ENCODE measurements around the gene MEIOB. TPM values are rescaled to one million over a fixed set of nuclear protein-coding genes. Genes with fewer than 3 reads are reported as not detected.

Gene MEIOB
- total RNA-seq, 1 donor from 2014 or later, result not detected

DNA sequence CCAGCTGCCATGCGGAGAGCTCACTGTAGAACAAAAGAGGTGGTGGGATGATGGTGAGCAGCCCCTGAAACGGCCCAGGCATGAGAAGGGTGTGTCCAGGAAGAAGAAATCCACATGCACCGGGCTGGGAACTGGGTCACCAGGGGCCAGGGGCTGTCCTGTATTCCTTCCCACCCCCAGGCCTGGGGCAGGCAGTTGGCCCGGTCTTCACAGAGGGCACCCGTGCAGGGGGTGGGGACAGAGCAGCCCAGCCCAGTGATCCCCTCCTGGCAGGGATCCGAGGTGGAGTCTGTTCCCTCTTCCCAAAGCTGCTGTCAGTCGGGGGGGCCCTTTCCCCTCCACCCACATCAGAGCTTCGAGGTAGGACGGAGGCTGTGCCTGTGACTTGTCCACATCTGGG lies 37.0 kb upstream of the MEIOB start:
- no peaks in the 10 kb centered on the region for H3K9me3 Mint-ChIP-seq
- peaks cover 5% of the 10 kb centered on the region for H3K4me1 Mint-ChIP-seq
- no peak for DNase-seq (ENCODE audit: low read depth, low spot score)
- peaks cover 19% of the 10 kb centered on the region for H3K27me3 Mint-ChIP-seq (ENCODE audit: low read depth)
- H3K4me3 Mint-ChIP-seq, result no peak overlapping the region
- TF ChIP-seq, protein P1, sequence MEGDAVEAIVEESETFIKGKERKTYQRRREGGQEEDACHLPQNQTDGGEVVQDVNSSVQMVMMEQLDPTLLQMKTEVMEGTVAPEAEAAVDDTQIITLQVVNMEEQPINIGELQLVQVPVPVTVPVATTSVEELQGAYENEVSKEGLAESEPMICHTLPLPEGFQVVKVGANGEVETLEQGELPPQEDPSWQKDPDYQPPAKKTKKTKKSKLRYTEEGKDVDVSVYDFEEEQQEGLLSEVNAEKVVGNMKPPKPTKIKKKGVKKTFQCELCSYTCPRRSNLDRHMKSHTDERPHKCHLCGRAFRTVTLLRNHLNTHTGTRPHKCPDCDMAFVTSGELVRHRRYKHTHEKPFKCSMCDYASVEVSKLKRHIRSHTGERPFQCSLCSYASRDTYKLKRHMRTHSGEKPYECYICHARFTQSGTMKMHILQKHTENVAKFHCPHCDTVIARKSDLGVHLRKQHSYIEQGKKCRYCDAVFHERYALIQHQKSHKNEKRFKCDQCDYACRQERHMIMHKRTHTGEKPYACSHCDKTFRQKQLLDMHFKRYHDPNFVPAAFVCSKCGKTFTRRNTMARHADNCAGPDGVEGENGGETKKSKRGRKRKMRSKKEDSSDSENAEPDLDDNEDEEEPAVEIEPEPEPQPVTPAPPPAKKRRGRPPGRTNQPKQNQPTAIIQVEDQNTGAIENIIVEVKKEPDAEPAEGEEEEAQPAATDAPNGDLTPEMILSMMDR (conservative IDR thresholded peaks at IDR 0.05), result no peak
- H3K36me3 Mint-ChIP-seq (ENCODE audit: low read depth), result no peaks in the 10 kb centered on the region
- H3K27ac Mint-ChIP-seq (ENCODE audit: unreplicated experiment), result no peak overlapping the region

DNA sequence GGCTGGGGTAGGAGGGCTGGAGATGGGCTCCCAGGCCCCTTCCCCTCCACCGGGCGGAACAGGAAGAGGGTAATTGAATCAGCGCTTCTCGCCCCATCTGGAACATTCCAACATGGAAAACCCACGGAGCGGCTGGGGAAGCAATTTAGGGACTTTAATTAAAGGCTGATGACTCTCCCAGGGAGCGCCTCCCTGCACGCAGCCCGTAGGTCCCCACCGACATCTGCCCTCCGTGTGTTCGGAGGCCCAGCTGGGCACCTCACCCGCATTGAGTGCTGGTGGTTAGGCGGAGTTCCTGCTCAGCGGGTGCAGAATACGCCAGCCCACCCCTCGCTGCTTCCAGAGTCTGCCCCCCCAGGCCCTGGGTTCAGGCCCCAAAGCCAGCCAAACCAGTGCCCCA lies 36.2 kb upstream of the MEIOB start:
- H3K4me1 Mint-ChIP-seq, result peaks cover 5% of the 10 kb centered on the region
- DNase-seq (ENCODE audit: low read depth, low spot score), result no peak
- H3K36me3 Mint-ChIP-seq (ENCODE audit: low read depth), result no peaks in the 10 kb centered on the region
- TF ChIP-seq, protein P1 (conservative IDR thresholded peaks at IDR 0.05), result no peak
- no peak overlapping the region for H3K27ac Mint-ChIP-seq (ENCODE audit: unreplicated experiment)
- H3K9me3 Mint-ChIP-seq, result no peaks in the 10 kb centered on the region
- no peak overlapping the region for H3K4me3 Mint-ChIP-seq
- peaks cover 19% of the 10 kb centered on the region for H3K27me3 Mint-ChIP-seq (ENCODE audit: low read depth)

DNA sequence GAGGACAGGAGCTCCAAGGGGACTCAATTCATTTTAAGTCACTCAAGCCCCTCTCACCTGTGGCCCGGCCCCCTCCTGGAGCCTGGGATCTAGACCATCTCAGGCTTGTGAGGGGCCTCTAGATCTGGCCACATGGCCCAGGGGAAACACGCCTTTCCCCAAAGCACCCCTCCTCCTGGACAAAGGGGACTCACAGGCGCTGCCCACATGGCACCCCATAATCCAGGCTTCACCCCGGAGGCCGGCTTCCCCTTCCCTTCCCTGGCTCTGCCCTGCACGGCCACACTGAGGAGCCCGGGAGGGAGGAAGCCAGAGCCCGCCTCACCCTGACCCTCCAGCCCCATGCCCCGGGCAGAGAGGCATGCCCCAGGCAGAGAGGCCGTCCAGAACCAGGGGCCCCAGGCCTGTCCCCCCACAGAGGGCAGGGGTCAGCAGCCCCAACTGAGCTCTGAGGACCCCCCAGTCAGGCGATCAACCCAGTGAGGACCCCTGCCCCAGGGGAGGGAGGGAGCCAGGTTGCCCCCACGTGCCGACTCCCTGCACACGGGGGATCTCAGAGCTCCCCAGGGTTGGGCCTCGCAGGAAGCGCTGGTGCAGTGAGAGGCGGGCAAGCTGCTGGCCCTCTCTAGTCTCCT lies 35.4 kb upstream of the MEIOB start:
- H3K4me3 Mint-ChIP-seq, result no peak overlapping the region
- TF ChIP-seq, protein P1 (conservative IDR thresholded peaks at IDR 0.05), result no peak
- H3K27ac Mint-ChIP-seq (ENCODE audit: unreplicated experiment), result no peak overlapping the region
- no peak for DNase-seq (ENCODE audit: low read depth, low spot score)
- H3K27me3 Mint-ChIP-seq (ENCODE audit: low read depth), result peaks cover 14% of the 10 kb centered on the region
- H3K4me1 Mint-ChIP-seq, result peaks cover 10% of the 10 kb centered on the region
- H3K36me3 Mint-ChIP-seq (ENCODE audit: low read depth), result no peaks in the 10 kb centered on the region
- H3K9me3 Mint-ChIP-seq, result no peaks in the 10 kb centered on the region

DNA sequence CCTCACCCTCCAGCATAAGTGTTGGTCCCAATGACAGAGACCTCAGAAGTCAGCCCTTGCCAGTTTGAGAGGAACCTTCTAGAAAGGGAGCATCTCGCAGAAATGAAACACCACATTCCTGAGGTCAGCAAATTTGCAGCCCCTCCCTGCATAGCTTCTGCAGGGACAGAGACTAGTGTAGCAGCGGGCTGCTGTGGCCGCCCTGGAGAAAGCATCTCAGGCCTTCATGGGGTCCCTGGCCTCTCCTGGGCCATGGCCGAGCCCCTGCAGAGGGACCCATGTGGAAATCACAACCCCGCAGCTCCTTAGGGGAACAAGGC lies 34.8 kb upstream of the MEIOB start:
- Mint-ChIP-seq H3K4me1 (peaks cover 10% of the 10 kb centered on the region), H3K27me3 (ENCODE audit: low read depth) (peaks cover 13% of the 10 kb centered on the region), H3K27ac (ENCODE audit: unreplicated experiment) (no peak overlapping the region), H3K4me3 (no peak overlapping the region), H3K36me3 (ENCODE audit: low read depth) (no peaks in the 10 kb centered on the region), H3K9me3 (no peaks in the 10 kb centered on the region)
- DNase-seq (ENCODE audit: low read depth, low spot score), result no peak
- TF ChIP-seq, protein P1 (conservative IDR thresholded peaks at IDR 0.05), result no peak

DNA sequence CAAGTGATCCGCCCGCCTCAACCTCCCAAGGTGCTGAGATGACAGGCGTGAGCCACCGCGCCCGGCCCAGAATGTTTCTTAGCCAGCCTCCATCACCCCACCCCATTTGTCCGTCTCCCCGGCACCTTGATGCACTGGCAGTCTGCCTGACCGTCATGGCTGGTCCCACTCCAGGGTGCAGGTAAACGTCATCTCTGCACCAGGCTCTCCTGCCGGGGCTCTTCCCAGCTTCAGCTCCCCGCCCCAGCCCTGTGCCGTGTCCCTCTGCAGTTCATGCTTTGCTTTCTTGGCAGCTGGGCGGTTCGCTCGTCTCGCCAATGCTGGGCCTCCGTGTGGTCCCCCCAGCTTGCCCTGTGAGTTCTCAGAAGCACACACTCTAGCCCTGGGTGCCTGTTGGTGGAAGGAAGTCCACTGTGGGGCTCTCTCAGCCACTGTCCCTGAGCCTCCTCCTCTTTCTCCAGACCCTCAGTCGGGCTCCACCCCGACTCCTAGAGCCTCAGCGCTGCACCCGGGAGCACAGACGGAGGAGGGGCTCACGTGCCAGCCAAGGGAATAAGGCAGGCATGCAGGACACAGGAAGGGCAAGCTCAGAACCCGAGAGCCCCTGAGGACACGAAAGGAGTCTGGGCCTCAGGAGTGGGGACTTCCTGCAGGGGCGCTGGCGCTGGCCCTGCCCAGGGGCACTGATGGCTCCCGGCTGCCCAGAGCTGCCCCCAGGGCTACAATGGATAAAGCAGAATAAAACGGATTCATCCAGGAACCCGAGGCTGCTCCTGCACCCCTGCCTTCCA lies 34.3 kb upstream of the MEIOB start:
- no peak overlapping the region for H3K27ac Mint-ChIP-seq (ENCODE audit: unreplicated experiment)
- no peak for DNase-seq (ENCODE audit: low read depth, low spot score)
- H3K27me3 Mint-ChIP-seq (ENCODE audit: low read depth), result peaks cover 13% of the 10 kb centered on the region
- no peaks in the 10 kb centered on the region for H3K9me3 Mint-ChIP-seq
- H3K36me3 Mint-ChIP-seq (ENCODE audit: low read depth), result no peaks in the 10 kb centered on the region
- H3K4me1 Mint-ChIP-seq, result peaks cover 10% of the 10 kb centered on the region
- no peak overlapping the region for H3K4me3 Mint-ChIP-seq
- TF ChIP-seq, protein P1 (conservative IDR thresholded peaks at IDR 0.05), result no peak
